ENCODE measurements around the gene DZIP1. TPM values are rescaled to one million over a fixed set of nuclear protein-coding genes. Genes with fewer than 3 reads are reported as not detected.
A peak's percentile ranks its signal among the peaks of the same experiment; 100 is the strongest.

DZIP1 gene
- total RNA-seq, 1 donor from 2014 or later, result 18.1 TPM

DNA sequence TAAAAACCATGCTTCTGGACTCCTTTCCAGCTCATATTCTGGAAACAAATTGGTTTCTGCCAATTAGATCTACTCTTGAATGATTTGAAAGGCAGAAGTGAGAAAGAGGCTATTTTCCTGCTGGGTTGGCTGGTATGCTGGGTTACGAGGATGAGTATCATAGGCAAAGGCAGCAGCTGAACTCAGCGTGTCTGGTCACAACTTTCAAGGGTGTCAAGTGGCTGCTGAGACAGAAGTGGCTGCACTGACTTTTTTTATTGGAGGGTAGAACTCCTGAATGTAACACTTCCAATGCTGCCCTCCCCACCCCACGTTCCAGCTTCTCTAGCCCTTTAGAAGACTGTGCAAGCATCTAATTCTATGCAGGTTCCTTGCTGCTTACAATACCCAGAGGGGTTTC, 8.3 kb upstream of the DZIP1 start:
- TF ChIP-seq, protein P1, sequence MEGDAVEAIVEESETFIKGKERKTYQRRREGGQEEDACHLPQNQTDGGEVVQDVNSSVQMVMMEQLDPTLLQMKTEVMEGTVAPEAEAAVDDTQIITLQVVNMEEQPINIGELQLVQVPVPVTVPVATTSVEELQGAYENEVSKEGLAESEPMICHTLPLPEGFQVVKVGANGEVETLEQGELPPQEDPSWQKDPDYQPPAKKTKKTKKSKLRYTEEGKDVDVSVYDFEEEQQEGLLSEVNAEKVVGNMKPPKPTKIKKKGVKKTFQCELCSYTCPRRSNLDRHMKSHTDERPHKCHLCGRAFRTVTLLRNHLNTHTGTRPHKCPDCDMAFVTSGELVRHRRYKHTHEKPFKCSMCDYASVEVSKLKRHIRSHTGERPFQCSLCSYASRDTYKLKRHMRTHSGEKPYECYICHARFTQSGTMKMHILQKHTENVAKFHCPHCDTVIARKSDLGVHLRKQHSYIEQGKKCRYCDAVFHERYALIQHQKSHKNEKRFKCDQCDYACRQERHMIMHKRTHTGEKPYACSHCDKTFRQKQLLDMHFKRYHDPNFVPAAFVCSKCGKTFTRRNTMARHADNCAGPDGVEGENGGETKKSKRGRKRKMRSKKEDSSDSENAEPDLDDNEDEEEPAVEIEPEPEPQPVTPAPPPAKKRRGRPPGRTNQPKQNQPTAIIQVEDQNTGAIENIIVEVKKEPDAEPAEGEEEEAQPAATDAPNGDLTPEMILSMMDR (IDR thresholded peaks at IDR 0.05; ENCODE audit: partially characterized antibody, unreplicated experiment), result no peak
- H3K36me3 Mint-ChIP-seq (ENCODE audit: unreplicated experiment), result no peaks in the 10 kb centered on the region

DNA sequence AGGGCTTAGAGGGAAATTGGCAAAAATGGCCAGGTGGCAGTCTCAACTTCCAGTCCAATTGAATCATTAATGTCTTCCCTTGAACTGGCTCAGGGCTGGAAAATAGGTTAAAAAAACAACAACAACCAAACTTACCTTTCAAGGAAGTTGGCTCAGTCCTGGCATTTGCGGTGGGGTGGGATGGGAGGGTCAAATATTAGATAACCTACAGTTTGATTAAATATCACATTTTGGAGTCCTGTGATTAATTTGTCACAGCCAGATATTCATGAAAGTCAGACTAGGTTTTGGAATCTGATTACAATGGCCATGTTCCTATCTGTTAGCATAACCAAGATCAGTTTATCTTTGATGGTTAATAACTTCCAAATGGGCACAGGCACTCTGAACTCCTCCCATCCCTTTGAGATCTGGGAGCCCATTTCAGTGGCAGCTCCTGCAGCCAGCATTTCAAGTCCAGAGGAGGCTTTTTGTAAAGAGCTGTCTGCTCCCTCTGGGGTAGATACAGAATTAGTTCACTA, 7.8 kb upstream of the DZIP1 start:
- peaks cover 3% of the 10 kb centered on the region for H3K9me3 Mint-ChIP-seq (ENCODE audit: unreplicated experiment)
- H3K4me1 Mint-ChIP-seq (ENCODE audit: low read depth, unreplicated experiment), result no peaks in the 10 kb centered on the region
- TF ChIP-seq, protein P1 (IDR thresholded peaks at IDR 0.05; ENCODE audit: partially characterized antibody, unreplicated experiment), result no peak
- no peak for DNase-seq
- no peaks in the 10 kb centered on the region for H3K36me3 Mint-ChIP-seq (ENCODE audit: unreplicated experiment)
- H3K4me3 Mint-ChIP-seq (ENCODE audit: unreplicated experiment), result no peak overlapping the region
- peaks cover 1% of the 10 kb centered on the region for H3K27me3 Mint-ChIP-seq (ENCODE audit: unreplicated experiment)
- no peak overlapping the region for H3K27ac Mint-ChIP-seq (ENCODE audit: unreplicated experiment)

More for the DNA sequence above, 8.3 kb upstream of the DZIP1 start:
- DNase-seq, result no peak
- Mint-ChIP-seq H3K27me3 (ENCODE audit: unreplicated experiment) (peaks cover 1% of the 10 kb centered on the region), H3K9me3 (ENCODE audit: unreplicated experiment) (peaks cover 3% of the 10 kb centered on the region), H3K4me1 (ENCODE audit: low read depth, unreplicated experiment) (no peaks in the 10 kb centered on the region), H3K4me3 (ENCODE audit: unreplicated experiment) (no peak overlapping the region), H3K27ac (ENCODE audit: unreplicated experiment) (no peak overlapping the region)

DNA sequence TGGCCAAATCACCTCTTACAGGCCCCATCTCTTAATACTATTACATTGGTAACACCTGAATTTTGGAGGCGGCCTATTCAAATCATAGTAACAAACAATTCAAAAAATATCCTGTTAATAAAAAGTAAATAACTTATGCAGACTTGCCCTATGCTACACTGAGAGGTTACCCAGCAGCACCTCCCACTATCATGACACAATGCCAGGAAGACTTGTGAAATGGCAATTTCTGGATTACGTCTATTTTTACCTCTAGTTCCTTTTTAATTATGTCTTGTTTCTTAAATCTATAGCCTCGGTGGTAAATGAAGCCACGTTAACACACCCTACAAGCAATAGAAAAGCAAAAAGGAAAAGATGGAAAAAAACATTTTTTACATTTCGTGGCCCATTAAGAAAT, 6.2 kb upstream of the DZIP1 start:
- Mint-ChIP-seq H3K4me3 (ENCODE audit: unreplicated experiment) (no peak overlapping the region), H3K27ac (ENCODE audit: unreplicated experiment) (no peak overlapping the region), H3K27me3 (ENCODE audit: unreplicated experiment) (peaks cover 1% of the 10 kb centered on the region), H3K9me3 (ENCODE audit: unreplicated experiment) (peaks cover 1% of the 10 kb centered on the region), H3K36me3 (ENCODE audit: unreplicated experiment) (no peaks in the 10 kb centered on the region), H3K4me1 (ENCODE audit: low read depth, unreplicated experiment) (no peaks in the 10 kb centered on the region)
- DNase-seq, result no peak
- TF ChIP-seq, protein P1 (IDR thresholded peaks at IDR 0.05; ENCODE audit: partially characterized antibody, unreplicated experiment), result no peak

DNA sequence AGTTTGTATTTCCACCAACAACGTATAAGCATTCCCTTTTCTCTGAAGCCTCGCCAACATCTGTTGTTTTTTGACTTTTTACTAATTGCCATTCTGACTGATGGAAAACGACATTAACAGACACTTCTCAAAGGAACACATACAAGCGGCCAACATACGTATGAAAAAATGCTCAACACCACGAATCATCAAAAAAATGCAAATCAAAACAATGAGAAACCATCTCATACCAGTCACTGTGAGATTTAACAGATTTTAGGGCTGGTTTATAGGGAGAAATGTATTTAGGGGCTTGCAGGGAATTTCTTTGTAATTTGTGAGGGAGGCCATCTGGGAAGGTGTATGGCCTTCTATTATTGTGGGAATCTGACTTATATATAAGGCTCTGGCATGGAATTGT, 2.8 kb upstream of the DZIP1 start:
- peaks cover 7% of the 10 kb centered on the region for H3K27me3 Mint-ChIP-seq (ENCODE audit: unreplicated experiment)
- peaks cover 4% of the 10 kb centered on the region for H3K4me1 Mint-ChIP-seq (ENCODE audit: low read depth, unreplicated experiment)
- DNase-seq, result no peak
- TF ChIP-seq, protein P1 (IDR thresholded peaks at IDR 0.05; ENCODE audit: partially characterized antibody, unreplicated experiment), result no peak
- no peak overlapping the region for H3K4me3 Mint-ChIP-seq (ENCODE audit: unreplicated experiment)
- no peak overlapping the region for H3K27ac Mint-ChIP-seq (ENCODE audit: unreplicated experiment)
- no peaks in the 10 kb centered on the region for H3K36me3 Mint-ChIP-seq (ENCODE audit: unreplicated experiment)
- H3K9me3 Mint-ChIP-seq (ENCODE audit: unreplicated experiment), result peaks cover 3% of the 10 kb centered on the region

DNA sequence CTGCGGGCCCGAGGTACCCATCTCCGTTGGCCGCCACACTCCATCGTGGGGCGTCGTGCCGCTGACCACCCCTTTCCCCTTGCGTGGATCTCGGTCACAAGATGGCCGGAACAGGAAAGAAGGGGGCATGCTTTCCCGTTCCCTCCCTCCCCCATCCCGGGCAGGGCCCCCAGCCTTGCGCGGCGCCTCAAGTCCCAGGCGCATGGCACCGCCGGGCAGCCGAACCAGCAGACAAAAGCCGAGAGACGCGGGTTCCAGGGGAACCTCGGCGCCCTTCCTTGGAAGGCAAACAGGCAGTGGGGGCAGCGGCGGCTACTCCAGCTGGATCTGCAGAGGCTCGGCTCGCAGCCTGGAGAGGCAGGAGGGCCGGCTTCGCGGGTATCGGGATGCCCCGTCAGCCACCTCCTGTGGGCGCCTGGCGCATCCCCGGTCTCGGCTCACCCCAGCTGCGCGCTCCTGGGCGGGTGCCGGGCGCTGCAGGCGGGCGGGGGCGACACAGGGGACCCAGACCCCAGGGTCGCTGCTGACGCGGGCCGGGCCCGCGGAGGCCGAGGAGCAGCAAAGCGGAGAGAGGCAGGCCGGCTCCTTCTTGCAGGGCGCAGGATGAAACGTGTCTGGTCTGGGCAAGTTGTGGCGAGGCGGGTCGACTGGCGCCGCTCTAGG, 439 bp downstream of the DZIP1 start:
- TF ChIP-seq, protein P1 (IDR thresholded peaks at IDR 0.05; ENCODE audit: partially characterized antibody, unreplicated experiment), result no peak
- peak overlapping the region; percentile 28 for H3K27ac Mint-ChIP-seq (ENCODE audit: unreplicated experiment)
- DNase-seq, result peak; percentile 73
- H3K27me3 Mint-ChIP-seq (ENCODE audit: unreplicated experiment), result peaks cover 10% of the 10 kb centered on the region
- peaks cover 2% of the 10 kb centered on the region for H3K9me3 Mint-ChIP-seq (ENCODE audit: unreplicated experiment)
- peak overlapping the region; percentile 88 for H3K4me3 Mint-ChIP-seq (ENCODE audit: unreplicated experiment)
- H3K4me1 Mint-ChIP-seq (ENCODE audit: low read depth, unreplicated experiment), result peaks cover 12% of the 10 kb centered on the region
- H3K36me3 Mint-ChIP-seq (ENCODE audit: unreplicated experiment), result no peaks in the 10 kb centered on the region

Measured in glutamatergic neuron (in vitro differentiated cells).